Measurements from ENCODE around the gene MAD2L2.

DNA sequence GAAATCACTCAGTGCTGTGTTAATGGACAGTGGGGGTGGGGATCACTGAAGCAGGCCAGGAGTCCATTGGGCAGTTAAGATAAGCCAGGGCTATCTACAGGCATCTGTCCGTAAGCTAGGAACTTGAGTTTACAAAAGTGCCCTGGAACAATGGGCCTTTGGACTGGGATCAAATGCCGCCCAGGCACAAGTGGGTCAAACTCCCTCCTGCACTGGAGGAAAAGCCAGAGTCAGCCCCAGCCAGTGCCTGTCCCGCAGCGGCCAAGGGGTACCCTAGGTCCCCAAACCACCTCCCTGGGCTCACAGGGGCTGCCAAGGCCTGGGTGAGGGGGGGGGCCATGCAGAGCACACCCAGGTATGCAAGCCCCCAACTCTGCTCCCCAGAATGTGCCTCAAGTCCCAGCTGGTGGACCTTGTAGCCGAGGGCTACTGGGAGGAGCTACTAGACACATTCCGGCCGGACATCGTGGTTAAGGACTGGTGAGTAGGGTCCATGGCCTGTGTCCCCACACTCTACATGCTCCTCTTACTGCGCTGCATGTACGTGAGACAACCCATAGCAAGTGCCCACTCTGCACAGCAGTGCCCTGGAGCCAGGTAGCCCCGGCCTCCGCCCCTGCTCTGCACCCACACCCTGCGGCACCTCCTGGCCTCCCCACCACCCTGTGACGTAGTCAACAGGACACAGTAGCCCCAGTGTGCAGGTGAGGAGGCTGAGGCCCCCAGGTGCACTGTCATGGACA is 9.2 kb downstream of the MAD2L2 start:
- TF ChIP-seq, protein P1, sequence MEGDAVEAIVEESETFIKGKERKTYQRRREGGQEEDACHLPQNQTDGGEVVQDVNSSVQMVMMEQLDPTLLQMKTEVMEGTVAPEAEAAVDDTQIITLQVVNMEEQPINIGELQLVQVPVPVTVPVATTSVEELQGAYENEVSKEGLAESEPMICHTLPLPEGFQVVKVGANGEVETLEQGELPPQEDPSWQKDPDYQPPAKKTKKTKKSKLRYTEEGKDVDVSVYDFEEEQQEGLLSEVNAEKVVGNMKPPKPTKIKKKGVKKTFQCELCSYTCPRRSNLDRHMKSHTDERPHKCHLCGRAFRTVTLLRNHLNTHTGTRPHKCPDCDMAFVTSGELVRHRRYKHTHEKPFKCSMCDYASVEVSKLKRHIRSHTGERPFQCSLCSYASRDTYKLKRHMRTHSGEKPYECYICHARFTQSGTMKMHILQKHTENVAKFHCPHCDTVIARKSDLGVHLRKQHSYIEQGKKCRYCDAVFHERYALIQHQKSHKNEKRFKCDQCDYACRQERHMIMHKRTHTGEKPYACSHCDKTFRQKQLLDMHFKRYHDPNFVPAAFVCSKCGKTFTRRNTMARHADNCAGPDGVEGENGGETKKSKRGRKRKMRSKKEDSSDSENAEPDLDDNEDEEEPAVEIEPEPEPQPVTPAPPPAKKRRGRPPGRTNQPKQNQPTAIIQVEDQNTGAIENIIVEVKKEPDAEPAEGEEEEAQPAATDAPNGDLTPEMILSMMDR (IDR thresholded peaks at IDR 0.05): no peak
- TF ChIP-seq POLR2A (IDR thresholded peaks at IDR 0.05) (no peak), POLR2AphosphoS5 (IDR thresholded peaks at IDR 0.05) (no peak)
